ENCODE results near the gene EVPL.
A peak's percentile ranks its signal among the peaks of the same experiment; 100 is the strongest.

Gene EVPL

GRCh38 chr17:76027159-76027839, at the start of gene EVPL:
Gene EVPL (minus strand): TSS chr17:76027306. CDS start chr17:76027198, 108 bp downstream.
- H3K9ac ChIP-seq (ENCODE audit: insufficient read length, low read depth): no peak within 1 kb of the TSS
- no peaks in the 10 kb centered on the region for H3K27me3 ChIP-seq (ENCODE audit: insufficient read depth, insufficient read length)
- H3K9me3 ChIP-seq (ENCODE audit: insufficient read depth, low read length): peaks cover 4% of the 10 kb centered on the region; the same call in 1 of the 2 replicates
- DNase-seq (ENCODE audit: low read depth, low spot score): no peak
- no peaks in the 10 kb centered on the region for H3K36me3 ChIP-seq (ENCODE audit: insufficient read depth, insufficient read length, low read length)
- H3K4me1 ChIP-seq (ENCODE audit: insufficient read depth, insufficient read length): peaks cover 20% of the 10 kb centered on the region
- TF ChIP-seq SUZ12 (IDR thresholded peaks at IDR 0.05; ENCODE audit: extremely low read depth, insufficient read depth, insufficient read length) (no peak), YY1 (IDR thresholded peaks at IDR 0.05; ENCODE audit: insufficient read depth, insufficient read length) (no peak), ZNF274 (IDR thresholded peaks at IDR 0.05; ENCODE audit: low read depth, low read length) (no peak)
- no peak within 1 kb of the TSS for H3K4me3 ChIP-seq (ENCODE audit: insufficient read length, low read depth)

DNA sequence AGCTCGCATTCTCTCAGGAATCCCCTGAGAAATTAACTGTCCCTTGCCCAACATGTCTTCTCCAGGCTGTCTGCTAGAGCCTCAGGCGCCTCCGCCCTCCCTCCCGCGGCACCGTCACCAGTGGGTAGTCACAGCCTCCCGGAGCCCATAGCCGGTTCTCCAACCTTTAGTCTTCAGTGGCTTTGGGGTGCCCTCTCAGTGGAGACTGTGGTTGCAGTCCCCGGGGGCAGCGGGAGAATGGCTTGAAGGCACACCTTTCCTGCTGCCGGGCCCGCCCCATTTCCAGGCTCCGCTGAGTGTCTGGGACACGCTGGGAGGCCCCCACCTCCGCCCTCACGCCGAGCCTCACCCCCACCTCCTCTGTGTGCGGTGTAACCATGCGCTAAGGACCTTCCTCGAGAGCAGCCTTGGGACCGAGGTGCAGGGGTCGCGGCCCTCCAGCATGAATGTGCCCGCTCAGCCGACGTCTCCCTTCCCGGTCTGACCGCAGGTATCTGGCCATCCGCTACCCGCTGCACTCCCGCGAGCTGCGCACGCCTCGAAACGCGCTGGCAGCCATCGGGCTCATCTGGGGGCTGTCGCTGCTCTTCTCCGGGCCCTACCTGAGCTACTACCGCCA, 49.1 kb upstream of the EVPL start:
- Histone ChIP-seq H3K9ac (ENCODE audit: insufficient read length, low read depth) (no peak overlapping the region), H3K27me3 (ENCODE audit: insufficient read depth, insufficient read length) (peaks cover 46% of the 10 kb centered on the region), H3K4me3 (ENCODE audit: insufficient read length, low read depth) (no peak overlapping the region), H3K4me1 (ENCODE audit: insufficient read depth, insufficient read length) (peaks cover 39% of the 10 kb centered on the region), H3K9me3 (ENCODE audit: insufficient read depth, low read length) (no peaks in the 10 kb centered on the region), H3K36me3 (ENCODE audit: insufficient read depth, insufficient read length, low read length) (no peaks in the 10 kb centered on the region)
- TF ChIP-seq YY1 (IDR thresholded peaks at IDR 0.05; ENCODE audit: insufficient read depth, insufficient read length): no peak
- no peak for TF ChIP-seq SUZ12 (IDR thresholded peaks at IDR 0.05; ENCODE audit: extremely low read depth, insufficient read depth, insufficient read length)
- TF ChIP-seq ZNF274 (IDR thresholded peaks at IDR 0.05; ENCODE audit: low read depth, low read length): no peak
- DNase-seq (ENCODE audit: low read depth, low spot score): no peak

DNA sequence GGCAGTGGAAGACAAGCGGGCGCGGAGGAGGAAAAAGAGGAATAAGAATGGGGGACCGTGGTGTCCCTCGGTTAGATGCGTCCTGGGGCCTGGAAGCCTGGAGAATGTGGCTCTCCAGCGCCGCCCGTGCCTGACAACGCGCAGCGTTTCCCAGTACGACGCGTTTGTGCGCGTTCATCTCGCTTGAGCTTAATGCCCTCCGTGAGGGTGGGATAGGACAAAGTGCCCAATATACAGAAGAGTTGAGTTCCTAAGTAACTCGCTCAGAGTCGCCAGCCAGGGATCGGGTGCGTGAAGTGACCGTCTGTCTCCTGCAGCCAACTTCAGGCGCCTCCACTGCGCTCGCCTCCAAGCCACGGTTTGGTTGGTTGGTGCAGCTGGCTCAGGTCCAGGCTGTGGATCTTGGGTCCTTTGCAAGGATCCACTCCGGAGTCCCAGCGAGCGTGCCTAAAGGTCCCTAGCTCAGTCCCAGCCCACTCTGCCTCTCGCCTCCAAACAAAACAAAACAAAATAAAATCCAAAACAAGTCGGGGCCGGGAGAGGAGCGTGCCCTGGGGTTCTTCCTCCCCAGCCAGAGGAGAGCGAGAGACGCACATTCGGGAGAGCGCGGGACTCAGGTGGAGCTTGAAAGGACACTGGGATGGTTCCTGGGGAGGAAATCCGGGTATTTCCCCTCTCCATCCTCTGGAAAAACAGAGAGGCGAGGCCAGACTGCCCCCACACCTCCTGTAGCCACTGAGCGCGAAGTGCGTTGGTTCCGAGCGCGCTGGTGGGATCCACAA, 48.4 kb upstream of the EVPL start:
- Histone ChIP-seq H3K9ac (ENCODE audit: insufficient read length, low read depth) (peak overlapping the region; percentile 77), H3K9me3 (ENCODE audit: insufficient read depth, low read length) (no peaks in the 10 kb centered on the region), H3K4me3 (ENCODE audit: insufficient read length, low read depth) (peak overlapping the region; percentile 59), H3K36me3 (ENCODE audit: insufficient read depth, insufficient read length, low read length) (no peaks in the 10 kb centered on the region), H3K27me3 (ENCODE audit: insufficient read depth, insufficient read length) (peaks cover 46% of the 10 kb centered on the region), H3K4me1 (ENCODE audit: insufficient read depth, insufficient read length) (peaks cover 38% of the 10 kb centered on the region)
- no peak for DNase-seq (ENCODE audit: low read depth, low spot score)
- TF ChIP-seq SUZ12 (IDR thresholded peaks at IDR 0.05; ENCODE audit: extremely low read depth, insufficient read depth, insufficient read length) (no peak), YY1 (IDR thresholded peaks at IDR 0.05; ENCODE audit: insufficient read depth, insufficient read length) (no peak), ZNF274 (IDR thresholded peaks at IDR 0.05; ENCODE audit: low read depth, low read length) (no peak)

DNA sequence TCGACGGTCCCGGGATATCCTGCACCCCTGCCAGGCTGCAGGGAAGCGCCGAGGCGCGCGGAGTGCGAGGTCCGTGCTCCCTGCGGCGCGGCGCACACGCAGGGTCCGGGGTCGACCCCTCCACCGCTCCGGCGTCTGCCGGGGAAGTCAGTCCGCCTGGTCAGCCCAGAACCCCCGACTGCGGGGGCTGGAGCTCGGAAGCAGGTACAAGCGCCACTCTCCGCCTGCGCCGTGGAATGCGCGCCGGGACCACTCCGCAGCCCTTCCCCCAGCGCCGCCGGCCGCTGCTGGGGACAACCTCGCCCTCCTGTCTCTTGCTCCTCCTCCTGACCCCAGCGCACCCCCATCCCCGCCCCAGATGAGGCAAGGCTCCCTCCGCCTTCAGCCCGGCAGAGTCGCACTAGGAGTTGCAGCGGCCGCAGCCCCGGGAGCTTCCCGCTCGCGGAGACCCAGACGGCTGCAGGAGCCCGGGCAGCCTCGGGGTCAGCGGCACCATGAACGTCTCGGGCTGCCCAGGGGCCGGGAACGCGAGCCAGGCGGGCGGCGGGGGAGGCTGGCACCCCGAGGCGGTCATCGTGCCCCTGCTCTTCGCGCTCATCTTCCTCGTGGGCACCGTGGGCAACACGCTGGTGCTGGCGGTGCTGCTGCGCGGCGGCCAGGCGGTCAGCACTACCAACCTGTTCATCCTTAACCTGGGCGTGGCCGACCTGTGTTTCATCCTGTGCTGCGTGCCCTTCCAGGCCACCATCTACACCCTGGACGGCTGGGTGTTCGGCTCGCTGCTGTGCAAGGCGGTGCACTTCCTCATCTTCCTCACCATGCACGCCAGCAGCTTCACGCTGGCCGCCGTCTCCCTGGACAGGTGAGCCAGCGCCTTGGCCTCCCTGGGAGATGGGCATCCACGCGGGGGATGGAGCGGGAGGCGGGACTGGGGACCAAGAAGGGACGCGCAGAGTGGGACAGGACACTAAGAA, 47.6 kb upstream of the EVPL start, which contains the start of gene GALR2:
Gene GALR2 (plus strand): TSS at position 392 of the 974 bp plus-strand sequence. CDS start 103 bp downstream, at position 495.
- peaks cover 29% of the 10 kb centered on the region for H3K4me1 ChIP-seq (ENCODE audit: insufficient read depth, insufficient read length)
- no peaks in the 10 kb centered on the region for H3K9me3 ChIP-seq (ENCODE audit: insufficient read depth, low read length)
- peaks cover 9% of the 10 kb centered on the region for H3K36me3 ChIP-seq (ENCODE audit: insufficient read depth, insufficient read length, low read length)
- H3K27me3 ChIP-seq (ENCODE audit: insufficient read depth, insufficient read length): peaks cover 46% of the 10 kb centered on the region
- H3K4me3 ChIP-seq (ENCODE audit: insufficient read length, low read depth): peak within 1 kb of the TSS; percentile 59
- TF ChIP-seq SUZ12 (IDR thresholded peaks at IDR 0.05; ENCODE audit: extremely low read depth, insufficient read depth, insufficient read length) (no peak), YY1 (IDR thresholded peaks at IDR 0.05; ENCODE audit: insufficient read depth, insufficient read length) (no peak)
- H3K9ac ChIP-seq (ENCODE audit: insufficient read length, low read depth): peak within 1 kb of the TSS; percentile 77
- DNase-seq (ENCODE audit: low read depth, low spot score): no peak

GRCh38 chr17:76072148-76072858, 45.2 kb upstream of the EVPL start, which contains the start of gene SRP68:
Gene SRP68 (minus strand): TSS chr17:76072517. CDS start chr17:76072491, 26 bp downstream.
- H3K9ac ChIP-seq (ENCODE audit: insufficient read length, low read depth): peak within 1 kb of the TSS; percentile 90
- peaks cover 23% of the 10 kb centered on the region for H3K36me3 ChIP-seq (ENCODE audit: insufficient read depth, insufficient read length, low read length)
- DNase-seq (ENCODE audit: low read depth, low spot score): peak; percentile 87
- peaks cover 16% of the 10 kb centered on the region for H3K4me1 ChIP-seq (ENCODE audit: insufficient read depth, insufficient read length)
- TF ChIP-seq ZNF274 (IDR thresholded peaks at IDR 0.05; ENCODE audit: low read depth, low read length): no peak
- no peak for TF ChIP-seq SUZ12 (IDR thresholded peaks at IDR 0.05; ENCODE audit: extremely low read depth, insufficient read depth, insufficient read length)
- TF ChIP-seq YY1 (IDR thresholded peaks at IDR 0.05; ENCODE audit: insufficient read depth, insufficient read length): peak; percentile 80
- peak within 1 kb of the TSS; percentile 85 for H3K4me3 ChIP-seq (ENCODE audit: insufficient read length, low read depth)
- peaks cover 45% of the 10 kb centered on the region for H3K27me3 ChIP-seq (ENCODE audit: insufficient read depth, insufficient read length)
- H3K9me3 ChIP-seq (ENCODE audit: insufficient read depth, low read length): no peaks in the 10 kb centered on the region
